Esophagus muscularis mucosa (tissue), 4 donors: ENCODE data around the gene FCRLA. TPM values are rescaled to one million over a fixed set of nuclear protein-coding genes. Genes with fewer than 3 reads are reported as not detected.

ENCODE experiments used
- DNase-seq: peaks from one replicate; pipeline ENCODE4 v3.0.0-alpha.2; 2017; ENCODE audit errors: extremely low spot score
- H3K27ac ChIP-seq, 4 donors: fragments of 200-600 bp; sonication (generic); replicated peaks in 1 of 4; 1 replicate in 3 of 4; 2 replicates in 1 of 4; pipeline ENCODE4 v1.5.1; 2016 to 2019; ENCODE audit warnings: mild to moderate bottlenecking in 1 of 4
- H3K27me3 ChIP-seq, 4 donors: fragments of 200-600 bp; sonication (generic); one replicate each; pipeline versions ENCODE4 v1.5.1 to v1.6.0; 2016 to 2019
- H3K36me3 ChIP-seq, 4 donors: fragments of 200-600 bp; sonication (generic); one replicate each; pipeline ENCODE4 v1.5.1; 2016 to 2019
- H3K4me1 ChIP-seq, 4 donors: fragments of 200-600 bp; sonication (generic); one replicate each; pipeline ENCODE4 v1.5.1; 2016 to 2019
- H3K4me3 ChIP-seq, 4 donors: fragments of 200-600 bp; sonication (generic); 1 replicate in 2 of 4; 2 replicates in 2 of 4; pipeline ENCODE4 v1.5.1; 2016 to 2019; ENCODE audit warnings: mild to moderate bottlenecking in 4 of 4, moderate library complexity in 1 of 4
- H3K9me3 ChIP-seq, 4 donors: fragments of 200-600 bp; sonication (generic); 1 replicate in 3 of 4; 2 replicates in 1 of 4; pipeline ENCODE4 v1.5.1; 2016 to 2019
- CTCF ChIP-seq, 3 experiments: fragments of 200-600 bp in 2 of 3; fragments of 450-650 bp in 1 of 3; sonication (generic) in 2 of 3; IDR thresholded peaks; one replicate each; pipeline ENCODE4 v1.5.1; 2017 to 2019; ENCODE audit warnings: antibody characterized with exemption in 3 of 3, mild to moderate bottlenecking in 2 of 3, moderate library complexity in 1 of 3
- EP300 ChIP-seq: sonication (generic); formaldehyde crosslinking; IDR thresholded peaks from one replicate; pipeline ENCODE4 v1.6.1; 2017; ENCODE audit warnings: antibody characterized with exemption
- POLR2A ChIP-seq: fragments of 450-650 bp; IDR thresholded peaks from one replicate; pipeline ENCODE4 v1.6.1; 2017; ENCODE audit warnings: antibody characterized with exemption, moderate library complexity, mild to moderate bottlenecking, low read depth
- POLR2AphosphoS5 ChIP-seq, 2 donors: sonication (generic); formaldehyde crosslinking; IDR thresholded peaks; one replicate each; pipeline ENCODE4 v1.6.1; 2017; ENCODE audit warnings: antibody characterized with exemption in 2 of 2
- WGBS: methylation state at CpG from one replicate; pipeline ENCODE4 v1.1.5; 2018; 5-methylcytosine and 5-hydroxymethylcytosine counted together
- intact Hi-C: fragments of 100-400 bp; cut with DNase I; formaldehyde crosslinking; loops from one replicate; pipeline ENCODE4 v1.15.1; 2023
- total RNA-seq, 4 donors: library from RNA; depleted of rRNA; stranded (reverse); fragments of >200 nt; gene quantifications; one replicate each; pipeline versions ENCODE4 v1.1.0 to v1.2.1, GENCODE V29; 2016

Gene FCRLA
- total RNA-seq, 4 donors from 2014 or later = 0.33 to 0.75 TPM; not detected in 2

- 77% methylated on average over 6 of the region's 6 CpGs for WGBS
- DNase-seq = no peak
- TF ChIP-seq POLR2AphosphoS5 (IDR thresholded peaks at IDR 0.05) = no peak
- no peak for TF ChIP-seq CTCF (IDR thresholded peaks at IDR 0.05)
- no peak for TF ChIP-seq POLR2A
- no peak for TF ChIP-seq EP300
- Histone ChIP-seq H3K36me3 (no peaks in the 10 kb centered on the region), H3K4me3 (no peak overlapping the region), H3K27me3 (peaks cover 0 to 8% (median 0%) of the 10 kb centered on the region in 4 donors), H3K27ac (no peak overlapping the region), H3K9me3 (no peaks in the 10 kb centered on the region), H3K4me1 (peaks cover 3 to 13% (median 8%) of the 10 kb centered on the region in 4 donors)
- intact Hi-C loops = no loop called here
Observed at GRCh38 chr1:161731241-161731640, 24.2 kb downstream of the FCRLA start.

GRCh38 chr1:161731981-161732718 lies 25.1 kb downstream of the FCRLA start:
- DNase-seq = no peak
- no peak overlapping the region for H3K27ac ChIP-seq
- WGBS = 67% methylated on average over 5 of the region's 5 CpGs
- intact Hi-C loops = no loop called here
- no peak overlapping the region for H3K4me3 ChIP-seq
- H3K4me1 ChIP-seq = peaks cover 3 to 7% (median 6%) of the 10 kb centered on the region in 4 donors
- H3K9me3 ChIP-seq = no peaks in the 10 kb centered on the region
- H3K36me3 ChIP-seq = no peaks in the 10 kb centered on the region
- no peak for TF ChIP-seq POLR2AphosphoS5 (IDR thresholded peaks at IDR 0.05)
- no peak for TF ChIP-seq EP300
- no peak for TF ChIP-seq POLR2A
- no peak for TF ChIP-seq CTCF (IDR thresholded peaks at IDR 0.05)
- H3K27me3 ChIP-seq = peaks cover 0 to 8% (median 0%) of the 10 kb centered on the region in 4 donors

GRCh38 chr1:161733526-161733925 lies 26.5 kb downstream of the FCRLA start:
- Histone ChIP-seq H3K4me1 (peaks cover 0 to 3% (median 0%) of the 10 kb centered on the region in 4 donors), H3K27me3 (peaks cover 0 to 17% (median 0%) of the 10 kb centered on the region in 4 donors), H3K36me3 (no peaks in the 10 kb centered on the region), H3K27ac (no peak overlapping the region), H3K9me3 (no peaks in the 10 kb centered on the region), H3K4me3 (no peak overlapping the region)
- 32% methylated on average over 1 of the region's 1 CpG for WGBS
- intact Hi-C loops = no loop called here
- DNase-seq = no peak
- TF ChIP-seq CTCF (IDR thresholded peaks at IDR 0.05) (no peak), POLR2AphosphoS5 (IDR thresholded peaks at IDR 0.05) (no peak), POLR2A (no peak), EP300 (no peak)

- intact Hi-C loops = no loop called here
- Histone ChIP-seq H3K27me3 (peaks cover 0 to 27% (median 0%) of the 10 kb centered on the region in 4 donors), H3K36me3 (no peaks in the 10 kb centered on the region), H3K9me3 (no peaks in the 10 kb centered on the region), H3K4me3 (no peak overlapping the region), H3K4me1 (peaks cover 0 to 3% (median 0%) of the 10 kb centered on the region in 4 donors), H3K27ac (no peak overlapping the region)
- no peak for TF ChIP-seq POLR2A
- TF ChIP-seq CTCF (IDR thresholded peaks at IDR 0.05) = no peak
- TF ChIP-seq POLR2AphosphoS5 (IDR thresholded peaks at IDR 0.05) = no peak
- TF ChIP-seq EP300 = no peak
- no peak for DNase-seq
- WGBS = 94% methylated on average over 3 of the region's 3 CpGs
Observed at GRCh38 chr1:161735837-161736236, 28.8 kb downstream of the FCRLA start.
